ENCODE results near the gene IVL.

DNA sequence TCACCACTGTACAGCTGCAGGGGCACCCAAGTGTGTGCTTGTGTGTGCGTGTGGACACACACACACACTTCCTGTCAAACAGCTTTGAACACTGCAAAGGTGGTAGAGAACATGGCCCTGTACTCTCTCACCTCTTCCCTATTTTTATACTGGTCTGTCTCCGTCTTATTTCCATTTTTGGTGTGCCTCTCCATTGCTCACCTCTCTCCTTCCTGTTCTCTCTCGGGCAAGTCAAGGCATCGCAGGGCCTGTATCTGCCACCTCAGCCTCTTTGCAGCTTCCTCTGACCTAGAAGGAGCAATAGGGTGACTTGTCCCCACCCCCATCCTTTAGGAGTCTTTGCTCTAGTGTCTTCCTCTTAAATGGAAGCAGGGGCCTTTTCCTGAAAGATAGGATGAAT lies 28.0 kb upstream of the IVL start:
- TF ChIP-seq, protein P1, sequence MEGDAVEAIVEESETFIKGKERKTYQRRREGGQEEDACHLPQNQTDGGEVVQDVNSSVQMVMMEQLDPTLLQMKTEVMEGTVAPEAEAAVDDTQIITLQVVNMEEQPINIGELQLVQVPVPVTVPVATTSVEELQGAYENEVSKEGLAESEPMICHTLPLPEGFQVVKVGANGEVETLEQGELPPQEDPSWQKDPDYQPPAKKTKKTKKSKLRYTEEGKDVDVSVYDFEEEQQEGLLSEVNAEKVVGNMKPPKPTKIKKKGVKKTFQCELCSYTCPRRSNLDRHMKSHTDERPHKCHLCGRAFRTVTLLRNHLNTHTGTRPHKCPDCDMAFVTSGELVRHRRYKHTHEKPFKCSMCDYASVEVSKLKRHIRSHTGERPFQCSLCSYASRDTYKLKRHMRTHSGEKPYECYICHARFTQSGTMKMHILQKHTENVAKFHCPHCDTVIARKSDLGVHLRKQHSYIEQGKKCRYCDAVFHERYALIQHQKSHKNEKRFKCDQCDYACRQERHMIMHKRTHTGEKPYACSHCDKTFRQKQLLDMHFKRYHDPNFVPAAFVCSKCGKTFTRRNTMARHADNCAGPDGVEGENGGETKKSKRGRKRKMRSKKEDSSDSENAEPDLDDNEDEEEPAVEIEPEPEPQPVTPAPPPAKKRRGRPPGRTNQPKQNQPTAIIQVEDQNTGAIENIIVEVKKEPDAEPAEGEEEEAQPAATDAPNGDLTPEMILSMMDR (IDR thresholded peaks at IDR 0.05; ENCODE audit: poor library complexity) = no peak
- TF ChIP-seq EZH2phosphoT487 (IDR thresholded peaks at IDR 0.05; ENCODE audit: low read depth, severe bottlenecking, unreplicated experiment) (no peak), EZH2 (IDR thresholded peaks at IDR 0.05; ENCODE audit: borderline replicate concordance) (no peak)

Measured in hepatocyte (in vitro differentiated cells).